Measurements from ENCODE around the gene TEN1. TPM values are rescaled to one million over a fixed set of nuclear protein-coding genes. Genes with fewer than 3 reads are reported as not detected.

Gene TEN1
- total and polyA plus RNA-seq, 2 donors (not counting 1 experiment from before 2014, with no cell fraction given) = 19.8 to 34.5 TPM

GRCh38 chr17:75981019-75981615 lies 2.1 kb downstream of the TEN1 start:
- H3K27ac Mint-ChIP-seq = peak overlapping the region; percentile 98
- intact Hi-C loops (cut with micrococcal nuclease) = no loop called here
- no peak overlapping the region for H2AFZ ChIP-seq (ENCODE audit: insufficient read depth, low read depth, low read length, poor library complexity, severe bottlenecking)
- H3K4me3 Mint-ChIP-seq = peak overlapping the region; percentile 94
- H3K9ac ChIP-seq (ENCODE audit: low read length) = no peak overlapping the region
- H3K79me2 ChIP-seq (ENCODE audit: control insufficient read depth, insufficient read depth, low read length) = peaks cover 33% of the 10 kb centered on the region
- no peak overlapping the region for H3K4me3 ChIP-seq (ENCODE audit: control extremely low read depth in 1 of 5, extremely low read depth in 1 of 5, insufficient read depth in 1 of 5, low read depth in 2 of 5, low read length in 4 of 5)
- H3K4me1 Mint-ChIP-seq = peaks cover 35% of the 10 kb centered on the region
- H3K9me3 ChIP-seq (ENCODE audit: control extremely low read depth in 1 of 3, control insufficient read depth in 2 of 3, insufficient read depth in 1 of 3, low read length in 2 of 3) = no peaks in the 10 kb centered on the region
- no peak for DNase-seq
- ChIA-PET CTCF (interaction anchor here (1.0 kb wide), 1 partner anchor 35 kb away, joined by 3 read pairs; no protein-coding TSS in a partner anchor), POLR2A (interaction anchor here (0.7 to 1.2 kb wide), 5 partner anchors 11 to 201 kb away, joined by 3 to 9 read pairs (median 5); partner anchors contain the start of gene TRIM65)
- no peaks in the 10 kb centered on the region for H4K20me1 ChIP-seq (ENCODE audit: control insufficient read depth, insufficient read depth, low read length, poor library complexity, severe bottlenecking)
- no peaks in the 10 kb centered on the region for H3K27me3 ChIP-seq (replicated peaks in 1 of 4; ENCODE audit: control extremely low read depth in 1 of 4, control insufficient read depth in 3 of 4, insufficient read depth in 4 of 4, low read length in 3 of 4)
- no peak for TF ChIP-seq CTCF (IDR thresholded peaks at IDR 0.05)
- no peak for TF ChIP-seq EZH2 (IDR thresholded peaks at IDR 0.05; ENCODE audit: borderline replicate concordance, insufficient read depth, low read depth, low read length, poor library complexity, severe bottlenecking)
- H3K36me3 ChIP-seq (replicated peaks in 1 of 2; ENCODE audit: control extremely low read depth in 1 of 2, control insufficient read depth in 1 of 2, extremely low read depth in 1 of 2, insufficient read depth in 2 of 2, low read length in 1 of 2) = no peaks in the 10 kb centered on the region
- peaks cover 9 to 19% of the 10 kb centered on the region in 2 donors for H3K4me1 ChIP-seq (ENCODE audit: control insufficient read depth in 2 of 2, insufficient read depth in 2 of 2, low read length in 2 of 2)
- WGBS (ENCODE audit: insufficient coverage) = 86% methylated on average over 3 of the region's 7 CpGs
- no peak overlapping the region for H3K27ac ChIP-seq (ENCODE audit: low read length in 2 of 2)
- no peaks in the 10 kb centered on the region for H3K9me3 Mint-ChIP-seq (ENCODE audit: insufficient read depth)
- H3K4me2 ChIP-seq (replicated peaks; ENCODE audit: low read depth, low read length, poor library complexity, severe bottlenecking) = no peak overlapping the region
- H3K27me3 Mint-ChIP-seq = no peaks in the 10 kb centered on the region
- no peak for ATAC-seq (ENCODE audit: low read depth)

GRCh38 chr17:75983501-75984181 lies 4.6 kb downstream of the TEN1 start:
- ATAC-seq (ENCODE audit: low read depth) = no peak
- H3K27ac ChIP-seq (ENCODE audit: low read length in 2 of 2) = no peak overlapping the region
- H3K27me3 ChIP-seq (replicated peaks in 1 of 4; ENCODE audit: control extremely low read depth in 1 of 4, control insufficient read depth in 3 of 4, insufficient read depth in 4 of 4, low read length in 3 of 4) = no peaks in the 10 kb centered on the region
- CTCF ChIA-PET = interaction anchor here (0.6 to 2.0 kb wide), 4 partner anchors 14 to 45 kb away, joined by 3 to 6 read pairs (median 4); no protein-coding TSS in a partner anchor
- DNase-seq = no peak
- H3K4me1 ChIP-seq (ENCODE audit: control insufficient read depth in 2 of 2, insufficient read depth in 2 of 2, low read length in 2 of 2) = peaks cover 6 to 11% of the 10 kb centered on the region in 2 donors
- intact Hi-C loops (cut with micrococcal nuclease) = no loop called here
- H3K36me3 ChIP-seq (replicated peaks in 1 of 2; ENCODE audit: control extremely low read depth in 1 of 2, control insufficient read depth in 1 of 2, extremely low read depth in 1 of 2, insufficient read depth in 2 of 2, low read length in 1 of 2) = no peaks in the 10 kb centered on the region
- no peak overlapping the region for H3K4me3 ChIP-seq (ENCODE audit: control extremely low read depth in 1 of 5, extremely low read depth in 1 of 5, insufficient read depth in 1 of 5, low read depth in 2 of 5, low read length in 4 of 5)
- no peaks in the 10 kb centered on the region for H3K9me3 Mint-ChIP-seq (ENCODE audit: insufficient read depth)
- no peak overlapping the region for H3K9ac ChIP-seq (ENCODE audit: low read length)
- no peaks in the 10 kb centered on the region for H3K9me3 ChIP-seq (ENCODE audit: control extremely low read depth in 1 of 3, control insufficient read depth in 2 of 3, insufficient read depth in 1 of 3, low read length in 2 of 3)
- H2AFZ ChIP-seq (ENCODE audit: insufficient read depth, low read depth, low read length, poor library complexity, severe bottlenecking) = no peak overlapping the region
- H3K4me3 Mint-ChIP-seq = no peak overlapping the region
- peaks cover 23% of the 10 kb centered on the region for H3K79me2 ChIP-seq (ENCODE audit: control insufficient read depth, insufficient read depth, low read length)
- POLR2A ChIA-PET = no interaction called here
- H3K27ac Mint-ChIP-seq = no peak overlapping the region
- 93% methylated on average over 3 of the region's 6 CpGs for WGBS (ENCODE audit: insufficient coverage)
- H4K20me1 ChIP-seq (ENCODE audit: control insufficient read depth, insufficient read depth, low read length, poor library complexity, severe bottlenecking) = no peaks in the 10 kb centered on the region
- TF ChIP-seq EZH2 (IDR thresholded peaks at IDR 0.05; ENCODE audit: borderline replicate concordance, insufficient read depth, low read depth, low read length, poor library complexity, severe bottlenecking) = no peak
- TF ChIP-seq CTCF (IDR thresholded peaks at IDR 0.05) = no peak
- H3K4me1 Mint-ChIP-seq = peaks cover 19% of the 10 kb centered on the region
- no peak overlapping the region for H3K4me2 ChIP-seq (replicated peaks; ENCODE audit: low read depth, low read length, poor library complexity, severe bottlenecking)
- no peaks in the 10 kb centered on the region for H3K27me3 Mint-ChIP-seq
